Small intestine (tissue), 7 donors: ENCODE results near the gene SHC4. TPM values are rescaled to one million over a fixed set of nuclear protein-coding genes. Genes with fewer than 3 reads are reported as not detected.
A peak's percentile ranks its signal among the peaks of the same experiment; 100 is the strongest.
"Not testable (repeated sequence)": the region's sequence is repeated elsewhere in the genome, so short reads cannot be mapped to it uniquely, and the experiment has no call there.

ENCODE experiments used
- DNase-seq, 2 donors: peaks; one replicate each; pipeline versions ENCODE4 v3.0.0 to v3.0.0-alpha.2; 2013
- FAIRE-seq: peaks from 2 replicates; lab custom pipeline; 2012; peaks lifted over from hg19 to GRCh38; lab: Jason Lieb, UNC
- H3K27ac ChIP-seq, 3 donors: one replicate each; pipeline ENCODE4 v1.5.1; 2013; ENCODE audit warnings: low read length in 2 of 3, mild to moderate bottlenecking in 2 of 3, control low read depth in 1 of 3, inconsistent platforms in 1 of 3, low read depth in 1 of 3, moderate library complexity in 1 of 3
- H3K27me3 ChIP-seq, 3 donors: one replicate each; pipeline ENCODE4 v1.6.1; 2013; ENCODE audit warnings: low read length in 3 of 3, inconsistent platforms in 1 of 3; ENCODE audit not compliant: control insufficient read depth in 3 of 3, insufficient read depth in 3 of 3
- H3K36me3 ChIP-seq, 3 donors: one replicate each; pipeline ENCODE4 v1.6.1; 2013; ENCODE audit warnings: low read length in 3 of 3, inconsistent platforms in 1 of 3, low read depth in 1 of 3, mild to moderate bottlenecking in 1 of 3, moderate library complexity in 1 of 3; ENCODE audit not compliant: control insufficient read depth in 3 of 3, insufficient read depth in 2 of 3
- H3K4me1 ChIP-seq, 3 donors: one replicate each; pipeline ENCODE4 v1.6.1; 2013; ENCODE audit warnings: low read length in 2 of 3, inconsistent platforms in 1 of 3, low read depth in 1 of 3, mild to moderate bottlenecking in 1 of 3, moderate library complexity in 1 of 3; ENCODE audit not compliant: control insufficient read depth in 3 of 3, insufficient read depth in 2 of 3
- H3K4me3 ChIP-seq, 3 donors: one replicate each; pipeline ENCODE4 v1.5.1; 2013; ENCODE audit warnings: low read length in 3 of 3, control low read depth in 1 of 3, inconsistent platforms in 1 of 3, low read depth in 1 of 3, mild to moderate bottlenecking in 1 of 3, moderate library complexity in 1 of 3
- H3K9me3 ChIP-seq, 2 donors: one replicate each; pipeline ENCODE4 v1.6.1; 2013; ENCODE audit warnings: low read depth in 1 of 2, low read length in 1 of 2; ENCODE audit not compliant: control insufficient read depth in 2 of 2, insufficient read depth in 1 of 2
- WGBS, 3 donors: extraction: QIAGEN DNeasy Blood & Tissue Kit; methylation state at CpG; one replicate each; pipeline ENCODE4 v1.1.7; 2013; 5-methylcytosine and 5-hydroxymethylcytosine counted together
- polyA plus RNA-seq, 4 donors: library from polyadenylated mRNA; stranded (reverse) in 3 of 4; unstranded in 1 of 4; fragments of 200-250 nt in 3 of 4; fragments of 120-200 nt in 1 of 4; gene quantifications; one replicate each; pipeline versions ENCODE4 v1.2.1 to v1.2.3, GENCODE V29; 2013
- donor health status: healthy with polysubstance abuse.
- donor health status: control.
- donor health status: control.
- donor health status: Bipolar disorder and iron deficiency.
- donor health status: healthy.

Gene SHC4
- polyA plus RNA-seq, 4 donors, result 0.49 to 0.52 TPM; not detected in 2

GRCh38 chr15:48855501-48856440, 107.9 kb downstream of the SHC4 start:
- Histone ChIP-seq H3K4me1 (peaks cover 0 to 10% (median 0%) of the 10 kb centered on the region in 3 donors), H3K27ac (no peak overlapping the region), H3K36me3 (no peaks in the 10 kb centered on the region), H3K27me3 (no peaks in the 10 kb centered on the region), H3K9me3 (no peaks in the 10 kb centered on the region), H3K4me3 (no peak overlapping the region)
- FAIRE-seq, result no peak
- DNase-seq, result peak; percentile 67 to 77
- 8 to 33% (median 23%) methylated on average over 6 of the region's 6 CpGs for WGBS, 3 donors

- WGBS, 3 donors, result 94 to 99% (median 98%) methylated on average over 3 of the region's 3 CpGs
- H3K27me3 ChIP-seq, H3K4me3 ChIP-seq, FAIRE-seq, H3K27ac ChIP-seq, DNase-seq, H3K9me3 ChIP-seq, H3K36me3 ChIP-seq, H3K4me1 ChIP-seq: not testable (repeated sequence)
These were observed 109.3 kb downstream of the SHC4 start for GRCh38 chr15:48854434-48854833.

GRCh38 chr15:48851956-48852355, 111.8 kb downstream of the SHC4 start:
- Histone ChIP-seq H3K4me1 (peaks cover 0 to 10% (median 0%) of the 10 kb centered on the region in 3 donors), H3K27me3 (no peaks in the 10 kb centered on the region), H3K4me3 (no peak overlapping the region), H3K9me3 (no peaks in the 10 kb centered on the region), H3K27ac (no peak overlapping the region), H3K36me3 (no peaks in the 10 kb centered on the region)
- DNase-seq (no peak), FAIRE-seq (no peak)

GRCh38 chr15:48850648-48851047, 113.1 kb downstream of the SHC4 start:
- H3K4me3 ChIP-seq, result no peak overlapping the region
- peaks cover 0 to 5% (median 0%) of the 10 kb centered on the region in 3 donors for H3K4me1 ChIP-seq
- H3K9me3 ChIP-seq, result no peaks in the 10 kb centered on the region
- DNase-seq (no peak), FAIRE-seq (no peak)
- no peak overlapping the region for H3K27ac ChIP-seq
- WGBS, 3 donors, result 84 to 91% (median 89%) methylated on average over 2 of the region's 2 CpGs
- peaks cover 0 to 2% (median 0%) of the 10 kb centered on the region in 3 donors for H3K27me3 ChIP-seq
- H3K36me3 ChIP-seq, result no peaks in the 10 kb centered on the region

GRCh38 chr15:48845123-48845522, 118.6 kb downstream of the SHC4 start:
- 53 to 70% (median 68%) methylated on average over 1 of the region's 1 CpG for WGBS, 3 donors
- no peak for FAIRE-seq

GRCh38 chr15:48842501-48842900, 121.2 kb downstream of the SHC4 start:
- 77 to 89% (median 88%) methylated on average over 6 of the region's 6 CpGs for WGBS, 3 donors
- FAIRE-seq, result no peak

More at GRCh38 chr15:48845123-48845522, 118.6 kb downstream of the SHC4 start:
- Histone ChIP-seq H3K4me3 (no peak overlapping the region), H3K9me3 (no peaks in the 10 kb centered on the region), H3K27me3 (peaks cover 0 to 2% (median 0%) of the 10 kb centered on the region in 3 donors), H3K4me1 (no peaks in the 10 kb centered on the region), H3K27ac (no peak overlapping the region), H3K36me3 (no peaks in the 10 kb centered on the region)
- no peak for DNase-seq

DNA sequence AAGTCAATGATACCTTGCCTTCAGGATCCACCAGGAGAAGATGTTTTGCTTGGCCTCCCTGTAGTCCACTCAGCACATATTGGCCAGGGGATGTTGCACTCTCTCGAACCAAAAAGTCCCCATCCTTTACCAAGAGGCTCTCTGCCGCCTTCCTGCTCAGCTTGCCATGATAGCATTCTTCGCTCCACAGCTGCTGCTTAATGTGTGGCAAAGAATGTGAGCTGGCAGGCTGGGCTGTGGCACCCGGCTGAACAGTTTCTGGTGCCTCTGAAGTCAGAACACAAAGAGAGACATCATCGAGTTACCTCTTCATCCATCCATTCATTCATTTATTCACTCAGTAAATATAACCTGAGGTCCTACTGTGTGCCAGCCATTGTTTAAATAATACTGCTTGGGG, 129.0 kb downstream of the SHC4 start:
- H3K4me3 ChIP-seq, result no peak overlapping the region
- H3K27me3 ChIP-seq, result no peaks in the 10 kb centered on the region
- DNase-seq, result no peak
- H3K27ac ChIP-seq, result no peak overlapping the region
- H3K9me3 ChIP-seq, result peaks cover 0 to 7% of the 10 kb centered on the region in 2 donors
- WGBS, 3 donors, result 81 to 89% (median 83%) methylated on average over 5 of the region's 5 CpGs
- no peak for FAIRE-seq
- H3K36me3 ChIP-seq, result no peaks in the 10 kb centered on the region
- H3K4me1 ChIP-seq, result no peaks in the 10 kb centered on the region

More at GRCh38 chr15:48842501-48842900, 121.2 kb downstream of the SHC4 start:
- Histone ChIP-seq H3K4me3 (no peak overlapping the region), H3K9me3 (no peaks in the 10 kb centered on the region), H3K36me3 (no peaks in the 10 kb centered on the region), H3K27me3 (peaks cover 0 to 2% (median 0%) of the 10 kb centered on the region in 3 donors), H3K4me1 (no peaks in the 10 kb centered on the region), H3K27ac (no peak overlapping the region)
- no peak for DNase-seq

- FAIRE-seq (no peak), DNase-seq (no peak)
- H3K36me3 ChIP-seq, result no peaks in the 10 kb centered on the region
- H3K27me3 ChIP-seq, result no peaks in the 10 kb centered on the region
- H3K4me1 ChIP-seq, result no peaks in the 10 kb centered on the region
- H3K9me3 ChIP-seq, result peaks cover 0 to 7% of the 10 kb centered on the region in 2 donors
- H3K4me3 ChIP-seq, result no peak overlapping the region
- no peak overlapping the region for H3K27ac ChIP-seq
These were observed 130.0 kb downstream of the SHC4 start for GRCh38 chr15:48833526-48834239.
